ENCODE results near the gene KDM5A.

The KDM5A gene

GRCh38 chr12:264269-264668 is 124.9 kb downstream of the KDM5A start:
- no peak for DNase-seq (ENCODE audit: low spot score)
- TF ChIP-seq CTCF (IDR thresholded peaks at IDR 0.05; ENCODE audit: extremely low read depth, insufficient read depth, missing control alignments): no peak
- in situ Hi-C loops (cut with MboI; ENCODE audit: low pct_unique_long_range_greater_than_20kb, low sequenced_read_pairs, unreplicated experiment): no loop called here

- no peak for TF ChIP-seq CTCF (IDR thresholded peaks at IDR 0.05; ENCODE audit: extremely low read depth, insufficient read depth, missing control alignments)
- no peak for DNase-seq (ENCODE audit: low spot score)
Observed at GRCh38 chr12:263574-263973, 125.5 kb downstream of the KDM5A start.

GRCh38 chr12:262817-263216 is 126.3 kb downstream of the KDM5A start, which contains the start of gene SLC6A13:
TSS of gene SLC6A13 (minus strand) at chr12:262836. CDS start at chr12:260052, 2,784 bp downstream.
- TF ChIP-seq CTCF (IDR thresholded peaks at IDR 0.05; ENCODE audit: extremely low read depth, insufficient read depth, missing control alignments): no peak
- in situ Hi-C loops (cut with MboI; ENCODE audit: low pct_unique_long_range_greater_than_20kb, low sequenced_read_pairs, unreplicated experiment): no loop called here
- DNase-seq (ENCODE audit: low spot score): no peak

More at GRCh38 chr12:263574-263973, 125.5 kb downstream of the KDM5A start:
- in situ Hi-C loops (cut with MboI; ENCODE audit: low pct_unique_long_range_greater_than_20kb, low sequenced_read_pairs, unreplicated experiment): no loop called here

GRCh38 chr12:262113-262512 is 127.0 kb downstream of the KDM5A start:
- no peak for DNase-seq (ENCODE audit: low spot score)
- in situ Hi-C loops (cut with MboI; ENCODE audit: low pct_unique_long_range_greater_than_20kb, low sequenced_read_pairs, unreplicated experiment): no loop called here

GRCh38 chr12:257521-258321 is 131.4 kb downstream of the KDM5A start:
- in situ Hi-C loops (cut with MboI; ENCODE audit: low pct_unique_long_range_greater_than_20kb, low sequenced_read_pairs, unreplicated experiment): no loop called here
- TF ChIP-seq CTCF (IDR thresholded peaks at IDR 0.05; ENCODE audit: extremely low read depth, insufficient read depth, missing control alignments): no peak
- DNase-seq (ENCODE audit: low spot score): no peak

More at GRCh38 chr12:262113-262512, 127.0 kb downstream of the KDM5A start:
- no peak for TF ChIP-seq CTCF (IDR thresholded peaks at IDR 0.05; ENCODE audit: extremely low read depth, insufficient read depth, missing control alignments)

- in situ Hi-C loops (cut with MboI; ENCODE audit: low pct_unique_long_range_greater_than_20kb, low sequenced_read_pairs, unreplicated experiment): no loop called here
- DNase-seq (ENCODE audit: low spot score): no peak
Observed at GRCh38 chr12:256958-257357, 132.2 kb downstream of the KDM5A start.

More at GRCh38 chr12:256958-257357, 132.2 kb downstream of the KDM5A start:
- no peak for TF ChIP-seq CTCF (IDR thresholded peaks at IDR 0.05; ENCODE audit: extremely low read depth, insufficient read depth, missing control alignments)
